Activated naive CD8-positive, alpha-beta T cell treated with anti-CD3 and anti-CD28 coated beads, Interleukin-2, amount 50 U/mL, for 24 hours (primary cell): Measurements from ENCODE around the gene PHAF1.

Experiments
- ATAC-seq: fragments of 150-1000 bp; cut with Tn5 transposase; one replicate; pipeline ENCODE4 v1.10.0; 2021
- DNase-seq: peaks from one replicate; pipeline ENCODE4 v3.0.0; 2021
- H3K27ac Mint-ChIP-seq: one replicate; pipeline ENCODE4 v1.8.0; 2021; ENCODE audit warnings: mild to moderate bottlenecking, mixed read lengths
- H3K27me3 Mint-ChIP-seq: one replicate; pipeline ENCODE4 v1.8.0; 2021; ENCODE audit warnings: mixed read lengths
- H3K36me3 Mint-ChIP-seq: one replicate; pipeline ENCODE4 v1.8.0; 2021; ENCODE audit warnings: low read depth, mixed read lengths
- H3K4me1 Mint-ChIP-seq: one replicate; pipeline ENCODE4 v1.8.0; 2021; ENCODE audit warnings: mixed read lengths
- H3K4me3 Mint-ChIP-seq: one replicate; pipeline ENCODE4 v1.8.0; 2021; ENCODE audit warnings: mild to moderate bottlenecking, moderate library complexity, mixed read lengths
- H3K9me3 Mint-ChIP-seq: one replicate; pipeline ENCODE4 v1.8.0; 2021; ENCODE audit warnings: mixed read lengths

Gene PHAF1

DNA sequence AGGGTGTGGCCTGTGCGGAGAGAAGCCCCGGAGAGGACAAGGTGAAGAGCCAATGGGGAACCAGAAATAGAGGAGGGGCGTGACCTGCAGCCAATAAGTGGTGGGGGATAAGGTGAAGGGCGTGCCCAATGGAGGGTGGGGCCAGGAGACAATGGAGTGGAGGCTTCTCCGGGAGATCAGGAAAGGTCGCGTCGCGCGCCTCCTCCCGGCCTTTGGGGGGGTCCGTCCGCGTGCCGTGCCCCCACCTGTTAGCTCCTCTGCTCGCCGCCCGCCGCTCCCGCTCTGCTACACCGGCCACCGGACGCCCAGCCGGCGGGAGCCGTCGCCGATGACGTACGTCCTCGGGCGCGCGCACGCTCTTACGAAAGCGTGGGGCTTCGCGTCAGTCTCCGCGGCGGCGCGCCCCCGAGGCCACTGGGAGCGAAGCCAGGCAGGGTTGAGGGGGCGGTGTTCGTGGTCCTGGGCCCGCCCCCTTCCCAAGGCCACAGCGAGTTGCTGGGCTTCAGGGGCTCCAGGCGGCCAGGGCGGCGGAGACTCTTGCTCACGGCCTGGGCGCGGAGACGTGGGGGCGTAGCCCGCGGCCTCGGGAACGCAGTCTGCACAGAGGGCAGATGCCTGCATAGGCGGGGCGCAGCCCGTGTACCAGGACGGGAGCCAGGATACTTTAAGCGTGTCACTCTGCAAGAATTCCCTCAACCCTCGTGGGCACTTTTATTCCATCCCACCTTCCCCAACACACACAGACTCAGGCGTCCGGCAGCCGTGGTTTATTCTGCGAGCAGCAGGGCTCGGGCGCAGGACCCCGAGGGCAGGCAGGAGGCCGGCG lies 74.1 kb downstream of the PHAF1 start, which contains the start of gene MATCAP1:
MATCAP1 (minus strand) TSS at position 337 of the 826 bp plus-strand sequence. CDS start 3,353 bp downstream, outside the sequence.
- Mint-ChIP-seq H3K4me1 (peaks cover 15% of the 10 kb centered on the region), H3K27ac (no peak within 1 kb of the TSS), H3K36me3 (no peaks in the 10 kb centered on the region), H3K4me3 (peak within 1 kb of the TSS; percentile 72), H3K9me3 (no peaks in the 10 kb centered on the region), H3K27me3 (peaks cover 19% of the 10 kb centered on the region)
- peak; percentile 94 for ATAC-seq
- peak; percentile 91 for DNase-seq

DNA sequence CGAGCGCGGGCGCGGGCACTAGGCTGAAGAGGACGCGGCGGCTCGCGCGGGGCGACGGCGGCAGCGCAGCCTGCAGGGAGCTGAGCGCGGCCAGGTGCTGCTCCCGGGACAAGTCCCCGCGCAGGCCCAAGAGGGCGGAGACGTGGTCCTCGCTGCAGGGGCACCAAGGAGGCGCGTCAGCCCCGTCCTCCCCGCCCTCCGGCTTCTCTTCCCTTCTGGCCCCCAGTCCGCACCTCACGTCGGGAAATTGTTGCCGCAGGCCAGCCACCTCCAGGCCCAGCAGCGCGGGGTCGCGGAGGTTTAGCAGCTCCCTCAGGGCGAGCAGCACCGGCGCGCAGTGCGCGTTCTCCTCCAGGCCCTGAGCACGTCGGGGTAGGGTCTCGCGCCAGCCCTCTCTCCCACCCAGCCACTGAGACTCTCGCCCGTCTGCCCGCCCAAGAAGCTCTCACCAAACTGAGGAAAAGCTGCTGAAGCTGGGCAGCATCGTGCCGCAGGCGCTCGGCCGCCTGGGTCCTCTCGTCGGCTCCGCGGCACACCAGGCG lies 74.8 kb downstream of the PHAF1 start:
- H3K27ac Mint-ChIP-seq, result no peak overlapping the region
- DNase-seq (no peak), ATAC-seq (no peak)
- H3K9me3 Mint-ChIP-seq, result no peaks in the 10 kb centered on the region
- H3K4me3 Mint-ChIP-seq, result peak overlapping the region; percentile 72
- H3K36me3 Mint-ChIP-seq, result no peaks in the 10 kb centered on the region
- peaks cover 15% of the 10 kb centered on the region for H3K4me1 Mint-ChIP-seq
- peaks cover 12% of the 10 kb centered on the region for H3K27me3 Mint-ChIP-seq

DNA sequence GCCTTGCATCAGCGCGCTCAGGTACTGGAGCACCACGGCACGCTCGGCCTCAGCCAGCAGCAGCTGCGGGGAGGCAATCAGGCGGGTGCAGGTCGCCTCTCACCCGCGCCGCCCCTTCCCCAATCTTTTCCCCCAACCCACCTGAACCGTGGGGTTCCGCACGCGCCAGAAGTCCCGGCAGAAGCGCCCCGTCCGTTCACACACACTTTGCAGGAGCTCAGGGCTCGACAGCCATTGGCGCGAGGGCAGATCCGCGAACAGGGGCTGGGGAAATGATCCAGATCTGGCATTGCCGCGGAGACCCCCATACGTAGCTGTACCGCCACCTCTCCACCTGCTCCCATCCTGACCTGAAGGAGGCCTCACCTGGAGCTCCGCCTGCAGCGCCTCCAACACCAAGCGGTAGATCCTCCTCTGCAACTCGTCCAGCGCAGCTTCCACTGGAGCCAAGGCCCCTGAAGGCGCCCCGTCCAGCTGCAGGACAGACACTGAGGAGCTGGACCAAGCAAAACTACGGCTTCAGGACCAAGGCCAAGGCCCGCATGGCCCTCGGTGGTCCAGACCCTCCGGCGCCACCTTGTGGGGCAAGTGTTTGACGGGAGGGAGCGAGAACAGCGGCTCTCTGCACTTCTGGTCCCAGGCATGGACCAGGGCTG lies 75.4 kb downstream of the PHAF1 start:
- no peaks in the 10 kb centered on the region for H3K9me3 Mint-ChIP-seq
- peaks cover 9% of the 10 kb centered on the region for H3K27me3 Mint-ChIP-seq
- peak overlapping the region; percentile 72 for H3K4me3 Mint-ChIP-seq
- no peaks in the 10 kb centered on the region for H3K36me3 Mint-ChIP-seq
- DNase-seq (peak; percentile 92), ATAC-seq (peak; percentile 34)
- H3K27ac Mint-ChIP-seq, result peak overlapping the region; percentile 54
- H3K4me1 Mint-ChIP-seq, result peaks cover 15% of the 10 kb centered on the region

DNA sequence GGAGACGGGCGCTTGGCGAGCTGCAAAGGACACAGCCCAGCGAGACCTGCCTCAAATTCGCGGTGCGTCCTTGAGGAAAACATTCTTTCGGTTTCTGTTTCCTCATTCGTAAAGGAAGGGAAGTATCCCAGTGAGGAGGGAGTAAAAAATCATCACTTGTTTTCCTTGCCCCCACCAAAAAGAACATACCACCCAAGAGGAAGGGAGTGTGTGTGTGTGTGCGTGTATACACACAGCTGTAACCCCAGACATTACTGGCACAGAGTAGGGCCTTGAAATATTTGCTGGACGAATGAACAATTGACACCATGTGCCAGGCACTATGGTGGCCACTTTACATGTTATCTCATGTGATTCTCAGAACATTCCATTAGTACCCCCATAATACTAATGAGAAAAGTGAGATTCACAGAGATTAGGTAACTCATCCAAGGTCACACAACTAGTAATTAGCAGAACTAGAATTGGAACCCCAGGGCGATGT lies 76.0 kb downstream of the PHAF1 start:
- no peak for DNase-seq
- Mint-ChIP-seq H3K36me3 (no peaks in the 10 kb centered on the region), H3K27me3 (peaks cover 9% of the 10 kb centered on the region), H3K9me3 (no peaks in the 10 kb centered on the region), H3K27ac (no peak overlapping the region), H3K4me3 (peak overlapping the region; percentile 72), H3K4me1 (peaks cover 15% of the 10 kb centered on the region)
- ATAC-seq, result no peak

DNA sequence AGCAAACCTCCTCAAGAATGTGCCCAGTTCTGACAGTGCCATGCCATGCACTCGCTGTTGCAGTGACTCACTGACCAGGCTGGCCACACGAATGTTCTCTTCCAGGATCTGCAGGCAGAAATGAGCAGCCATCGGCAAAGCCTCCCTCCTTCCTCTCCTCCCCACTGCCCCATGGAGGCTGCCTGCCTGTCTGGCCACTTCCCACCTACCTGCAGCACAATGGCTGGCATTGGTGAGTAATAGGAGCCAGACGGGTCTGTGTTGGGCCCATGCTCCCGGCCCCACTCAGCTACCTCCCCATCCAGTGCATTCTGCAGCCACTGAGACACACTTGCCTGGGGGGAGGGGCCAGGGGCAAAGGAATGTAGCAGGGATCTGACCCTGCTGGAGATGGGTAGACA lies 76.8 kb downstream of the PHAF1 start:
- DNase-seq (no peak), ATAC-seq (no peak)
- Mint-ChIP-seq H3K27ac (no peak overlapping the region), H3K4me1 (peaks cover 19% of the 10 kb centered on the region), H3K4me3 (no peak overlapping the region), H3K9me3 (no peaks in the 10 kb centered on the region), H3K36me3 (no peaks in the 10 kb centered on the region), H3K27me3 (peaks cover 9% of the 10 kb centered on the region)

DNA sequence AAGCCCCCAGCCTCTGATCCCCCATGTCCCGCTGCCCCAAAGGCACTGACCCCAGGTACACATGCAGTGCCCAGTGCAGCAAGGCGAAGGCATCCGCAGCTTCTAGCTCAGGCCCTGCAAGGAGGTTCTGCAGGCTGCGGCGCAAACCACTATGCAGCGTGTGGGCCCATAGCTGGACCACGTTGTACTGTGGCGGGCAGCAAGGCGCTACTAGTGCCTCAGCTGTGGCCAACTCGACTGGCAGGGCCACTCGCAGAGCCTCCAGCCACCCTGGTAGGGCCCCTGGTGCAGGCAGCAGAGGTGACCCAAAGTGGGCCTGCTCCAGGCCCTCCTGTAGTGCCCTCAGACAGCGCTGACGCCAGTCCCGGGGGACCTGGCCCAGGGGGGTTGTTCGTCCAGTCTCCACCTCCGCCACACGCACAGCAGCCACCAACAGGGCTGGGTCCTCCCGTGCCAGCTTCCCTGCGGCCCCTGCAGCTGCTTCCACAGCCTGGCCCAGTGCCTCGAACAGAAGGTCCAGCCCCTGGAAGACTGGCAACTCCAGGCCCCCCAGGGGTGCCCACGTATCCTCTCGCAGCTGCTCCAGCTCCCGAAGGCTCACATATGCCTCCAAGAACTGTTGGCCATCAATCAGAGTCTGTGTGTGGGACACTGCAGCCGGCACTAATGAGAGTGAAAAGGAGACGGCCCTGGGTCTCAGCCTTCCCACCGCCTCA lies 77.6 kb downstream of the PHAF1 start:
- H3K4me3 Mint-ChIP-seq, result no peak overlapping the region
- H3K27ac Mint-ChIP-seq, result no peak overlapping the region
- H3K9me3 Mint-ChIP-seq, result no peaks in the 10 kb centered on the region
- peaks cover 22% of the 10 kb centered on the region for H3K4me1 Mint-ChIP-seq
- H3K27me3 Mint-ChIP-seq, result peaks cover 9% of the 10 kb centered on the region
- DNase-seq (no peak), ATAC-seq (no peak)
- no peaks in the 10 kb centered on the region for H3K36me3 Mint-ChIP-seq

DNA sequence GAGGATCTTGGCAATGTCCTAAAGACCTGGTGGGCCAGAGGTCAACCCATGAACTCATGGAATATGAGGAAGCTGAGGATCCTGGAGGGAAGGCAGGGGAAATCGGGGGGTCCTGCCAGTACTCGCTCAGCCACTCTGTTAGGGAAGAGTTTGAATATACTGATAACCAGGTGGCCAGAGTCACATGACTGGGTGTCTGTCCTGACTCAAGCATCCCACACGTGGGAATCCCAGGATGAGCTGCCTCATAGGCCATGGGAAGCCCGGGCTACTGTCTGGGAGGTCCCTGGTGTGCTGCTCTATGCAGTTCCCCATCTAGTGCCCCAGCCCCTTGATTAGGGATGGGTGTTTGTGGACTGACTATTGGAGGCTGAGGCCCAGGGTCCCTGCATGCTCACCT lies 78.6 kb downstream of the PHAF1 start:
- Mint-ChIP-seq H3K27ac (peak overlapping the region; percentile 39), H3K36me3 (peaks cover 9% of the 10 kb centered on the region), H3K27me3 (peaks cover 9% of the 10 kb centered on the region), H3K9me3 (no peaks in the 10 kb centered on the region), H3K4me3 (no peak overlapping the region), H3K4me1 (peaks cover 31% of the 10 kb centered on the region)
- DNase-seq (no peak), ATAC-seq (no peak)

DNA sequence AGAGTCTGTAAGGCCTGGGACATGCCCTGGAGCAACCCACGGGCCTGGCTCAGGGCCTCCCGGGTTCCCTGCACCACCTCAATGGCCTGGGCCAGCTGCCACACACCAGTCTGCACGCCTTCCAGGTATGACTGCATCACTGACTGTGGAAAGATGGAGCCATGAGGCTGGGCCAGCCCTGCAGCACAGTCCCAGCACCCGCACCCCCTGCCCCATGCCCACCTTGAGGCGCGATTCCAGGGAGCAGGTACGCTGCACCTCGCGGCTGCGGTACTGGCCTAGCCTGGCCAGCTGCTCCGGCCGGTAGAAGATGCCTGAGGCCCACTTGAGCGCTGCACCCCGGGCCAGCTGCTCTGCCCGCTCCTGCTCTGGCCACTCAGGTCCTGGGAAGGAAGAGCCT lies 79.1 kb downstream of the PHAF1 start:
- Mint-ChIP-seq H3K27me3 (peaks cover 9% of the 10 kb centered on the region), H3K27ac (no peak overlapping the region), H3K36me3 (peaks cover 10% of the 10 kb centered on the region), H3K9me3 (no peaks in the 10 kb centered on the region), H3K4me1 (peaks cover 35% of the 10 kb centered on the region), H3K4me3 (no peak overlapping the region)
- ATAC-seq (no peak), DNase-seq (no peak)

DNA sequence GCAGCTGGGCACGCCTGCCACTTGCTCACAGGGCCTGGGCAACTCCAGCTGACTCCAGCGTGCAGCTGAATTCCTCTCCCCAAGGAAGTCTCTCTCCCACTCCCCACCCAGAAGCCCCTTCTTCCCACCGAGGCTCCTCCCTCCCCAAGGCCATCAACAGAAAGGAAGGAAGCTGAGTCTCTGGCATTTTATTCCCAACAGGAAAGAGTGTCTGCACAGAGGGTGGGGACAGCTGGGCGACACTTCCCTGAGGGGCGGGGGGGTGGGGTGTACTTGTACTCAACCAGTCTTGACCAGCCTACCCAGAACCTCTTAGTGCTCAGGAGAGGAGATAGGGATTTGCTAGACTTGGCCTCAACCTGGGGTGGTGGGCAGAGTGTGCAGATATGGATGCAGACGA lies 80.3 kb downstream of the PHAF1 start, which contains the start of gene EXOC3L1:
EXOC3L1 (minus strand) TSS at position 96 of the 400 bp plus-strand sequence. CDS start 460 bp downstream, outside the sequence.
- no peak for DNase-seq
- no peak for ATAC-seq
- H3K27ac Mint-ChIP-seq, result no peak within 1 kb of the TSS
- H3K9me3 Mint-ChIP-seq, result no peaks in the 10 kb centered on the region
- H3K4me1 Mint-ChIP-seq, result peaks cover 37% of the 10 kb centered on the region
- peaks cover 8% of the 10 kb centered on the region for H3K27me3 Mint-ChIP-seq
- H3K36me3 Mint-ChIP-seq, result peaks cover 22% of the 10 kb centered on the region
- peak within 1 kb of the TSS; percentile 90 for H3K4me3 Mint-ChIP-seq

DNA sequence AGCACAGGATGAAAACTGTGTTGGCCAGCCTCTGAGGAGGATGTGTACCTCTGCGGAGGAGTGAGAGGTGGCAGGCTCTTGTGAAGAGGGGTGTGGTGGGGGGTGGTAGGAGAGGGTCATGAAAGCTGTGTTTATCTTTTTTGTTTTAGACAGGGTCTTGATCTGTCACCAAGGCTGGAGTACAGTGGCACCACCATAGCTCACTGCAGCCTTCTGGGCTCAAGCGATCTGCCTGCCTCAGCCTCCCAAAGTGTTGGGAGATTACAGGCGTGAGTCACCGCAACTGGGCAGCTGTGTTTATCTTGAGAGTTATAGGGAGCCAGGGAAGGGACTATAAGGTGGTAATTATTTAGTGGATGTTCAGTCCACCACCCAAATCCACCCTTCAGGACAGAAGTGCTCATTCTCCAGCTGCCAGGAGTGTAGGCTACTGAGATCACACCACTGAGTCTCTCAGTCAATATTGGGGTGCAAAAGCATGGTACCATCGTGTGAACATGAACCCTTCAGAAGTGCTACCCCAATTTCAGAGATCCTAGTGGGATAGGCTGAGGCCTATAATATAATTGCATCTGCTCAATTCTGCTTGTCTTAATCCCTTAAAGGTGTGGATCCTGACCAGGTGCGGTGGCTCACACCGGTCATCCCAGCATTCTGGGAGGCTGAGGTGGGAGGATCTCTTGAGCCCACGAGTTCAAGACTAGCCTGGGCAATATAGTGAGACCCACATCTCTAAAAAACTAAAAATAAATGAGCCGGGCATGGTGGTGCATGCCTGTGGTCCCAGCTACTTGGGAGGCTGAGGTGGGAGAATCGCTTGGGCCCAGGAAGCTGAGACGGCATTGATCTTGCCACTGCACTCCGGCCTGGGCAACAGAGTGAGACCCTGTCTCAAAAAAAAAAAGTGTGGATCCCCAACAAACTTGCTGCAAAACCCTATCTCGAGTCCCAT lies 81.0 kb downstream of the PHAF1 start:
- Mint-ChIP-seq H3K4me1 (peaks cover 31% of the 10 kb centered on the region), H3K36me3 (peaks cover 27% of the 10 kb centered on the region), H3K27me3 (peaks cover under 1% of the 10 kb centered on the region), H3K9me3 (no peaks in the 10 kb centered on the region), H3K4me3 (peak overlapping the region; percentile 90), H3K27ac (peak overlapping the region; percentile 79)
- DNase-seq (no peak), ATAC-seq (no peak)

DNA sequence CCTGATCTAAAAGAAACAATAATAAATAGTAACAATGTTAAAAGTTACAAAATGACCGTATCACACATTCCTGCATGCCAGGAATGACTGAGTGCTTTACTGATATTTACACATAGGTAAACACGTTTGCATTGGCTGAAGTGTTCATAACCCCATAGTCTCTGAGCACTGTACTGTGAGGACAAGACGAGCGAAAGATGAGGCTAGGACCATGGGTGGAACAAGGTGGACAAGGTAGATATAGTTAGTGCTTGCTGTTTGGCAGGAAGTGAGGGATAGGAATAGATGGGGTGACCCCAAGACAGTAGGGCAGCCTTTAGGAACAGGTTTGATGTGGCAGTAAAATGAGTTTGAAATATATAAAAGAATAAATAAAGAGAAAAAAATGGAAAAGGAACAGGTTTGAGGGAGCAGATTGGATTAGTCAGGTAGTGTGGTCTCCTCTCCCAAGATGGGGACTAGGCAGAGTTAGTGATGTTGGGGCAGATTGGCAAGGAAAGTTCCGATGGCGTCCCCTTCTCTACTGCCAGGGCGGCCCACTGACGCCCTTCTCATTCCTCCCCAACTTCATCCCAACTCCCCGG lies 81.8 kb downstream of the PHAF1 start:
- peak overlapping the region; percentile 79 for H3K27ac Mint-ChIP-seq
- no peak for ATAC-seq
- H3K4me3 Mint-ChIP-seq, result peak overlapping the region; percentile 90
- no peaks in the 10 kb centered on the region for H3K9me3 Mint-ChIP-seq
- peaks cover 35% of the 10 kb centered on the region for H3K36me3 Mint-ChIP-seq
- H3K27me3 Mint-ChIP-seq, result no peaks in the 10 kb centered on the region
- peaks cover 34% of the 10 kb centered on the region for H3K4me1 Mint-ChIP-seq
- no peak for DNase-seq

DNA sequence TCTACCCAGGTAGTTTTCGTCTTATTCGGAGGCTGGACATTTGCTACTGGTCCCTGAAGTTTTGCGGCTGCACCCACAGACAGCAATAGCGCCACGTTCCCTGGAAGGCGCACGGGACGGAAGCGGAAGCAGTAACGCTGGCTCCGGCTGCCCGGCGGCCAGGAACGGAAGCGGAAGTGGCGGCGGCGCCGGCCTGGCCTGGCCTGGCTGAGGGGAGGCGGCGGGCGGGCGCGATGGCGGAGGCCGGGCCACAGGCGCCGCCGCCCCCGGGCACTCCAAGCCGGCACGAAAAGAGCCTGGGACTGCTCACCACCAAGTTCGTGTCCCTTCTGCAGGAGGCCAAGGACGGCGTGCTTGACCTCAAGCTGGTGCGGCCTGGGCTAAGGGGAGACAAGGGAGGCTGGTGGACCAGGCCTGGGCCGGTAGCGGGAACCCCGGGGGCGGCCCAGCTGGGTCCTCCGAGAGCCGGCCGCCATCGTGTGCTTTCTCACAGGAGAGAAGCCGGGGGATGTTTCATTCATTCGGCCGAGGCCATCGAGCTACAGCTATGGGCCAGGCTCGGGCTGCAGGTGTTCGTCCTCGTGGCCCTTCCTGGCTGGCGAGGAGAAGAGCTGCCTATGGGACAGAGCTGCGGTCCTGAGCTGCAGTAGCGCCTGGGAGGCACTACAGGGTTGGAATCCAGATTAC lies 82.4 kb downstream of the PHAF1 start, which contains the start of gene E2F4:
E2F4 (plus strand) TSS at position 161 of the 687 bp plus-strand sequence; CDS start at position 234, 73 bp downstream.
- DNase-seq (peak; percentile 90), ATAC-seq (peak; percentile 98)
- Mint-ChIP-seq H3K9me3 (no peaks in the 10 kb centered on the region), H3K4me3 (peak within 1 kb of the TSS; percentile 90), H3K27me3 (no peaks in the 10 kb centered on the region), H3K27ac (peak within 1 kb of the TSS; percentile 83), H3K36me3 (peaks cover 41% of the 10 kb centered on the region), H3K4me1 (peaks cover 38% of the 10 kb centered on the region)
